Neuronal stem cell (in vitro differentiated cells): Measurements from ENCODE around the gene SPNS2.

ENCODE experiments used
- DNase-seq: peaks from one replicate; pipeline ENCODE4 v3.0.0-alpha.2; 2013; ENCODE audit warnings: low spot score
- H2AFZ ChIP-seq: one replicate; pipeline ENCODE4 v1.6.1; 2013; ENCODE audit warnings: mild to moderate bottlenecking, low read length, inconsistent platforms
- H2AK5ac ChIP-seq: 2 replicates; pipeline ENCODE4 v1.6.1; 2013; ENCODE audit warnings: low read depth, mild to moderate bottlenecking, inconsistent platforms, low read length, moderate library complexity, mixed read lengths
- H2BK120ac ChIP-seq: 2 replicates; pipeline ENCODE4 v1.6.1; 2013; ENCODE audit warnings: low read depth, mild to moderate bottlenecking, inconsistent platforms, low read length, moderate library complexity, mixed read lengths
- H2BK12ac ChIP-seq: one replicate; pipeline ENCODE4 v1.6.1; 2013; ENCODE audit warnings: low read length, inconsistent platforms
- H2BK15ac ChIP-seq: 2 replicates; pipeline ENCODE4 v1.6.1; 2013; ENCODE audit warnings: mild to moderate bottlenecking, low read length, inconsistent platforms, mixed read lengths
- H2BK5ac ChIP-seq: one replicate; pipeline ENCODE4 v1.6.1; 2013; ENCODE audit warnings: inconsistent platforms, mild to moderate bottlenecking, low read length, moderate library complexity
- H3K14ac ChIP-seq: one replicate; pipeline ENCODE4 v1.6.1; 2013; ENCODE audit warnings: low read length, inconsistent platforms
- H3K18ac ChIP-seq: 2 replicates; pipeline ENCODE4 v1.6.1; 2013; ENCODE audit warnings: low read length, inconsistent platforms
- H3K23ac ChIP-seq: 2 replicates; pipeline ENCODE4 v1.6.1; 2013; ENCODE audit warnings: low read depth, mild to moderate bottlenecking, mixed read lengths, low read length, inconsistent platforms; ENCODE audit not compliant: poor library complexity
- H3K27ac ChIP-seq: replicated peaks from 3 replicates; pipeline ENCODE4 v1.5.1; 2013; ENCODE audit warnings: low read length, inconsistent platforms
- H3K27me3 ChIP-seq, 3 experiments: 2 replicates each; pipeline ENCODE4 v1.6.1; 2013; ENCODE audit warnings: low read length in 3 of 3, mild to moderate bottlenecking in 2 of 3, inconsistent platforms in 1 of 3, low read depth in 1 of 3, mixed read lengths in 1 of 3, moderate library complexity in 1 of 3; ENCODE audit not compliant: control insufficient read depth in 3 of 3, insufficient read depth in 3 of 3
- H3K36me3 ChIP-seq, 2 donors: replicated peaks in 1 of 2; 2 replicates each; pipeline ENCODE4 v1.6.1; 2013; ENCODE audit warnings: low read length in 2 of 2; ENCODE audit not compliant: control insufficient read depth in 2 of 2, insufficient read depth in 2 of 2
- H3K4ac ChIP-seq: 2 replicates; pipeline ENCODE4 v1.6.1; 2013; ENCODE audit warnings: inconsistent platforms, mild to moderate bottlenecking, low read length, moderate library complexity
- H3K4me1 ChIP-seq, 2 donors: 1 replicate in 1 of 2; 2 replicates in 1 of 2; pipeline ENCODE4 v1.6.1; 2013; ENCODE audit warnings: low read length in 2 of 2, low read depth in 1 of 2; ENCODE audit not compliant: control insufficient read depth in 2 of 2, insufficient read depth in 1 of 2
- H3K4me2 ChIP-seq: one replicate; pipeline ENCODE4 v1.6.1; 2013; ENCODE audit warnings: mild to moderate bottlenecking, low read length, inconsistent platforms; ENCODE audit not compliant: insufficient read depth, poor library complexity, severe bottlenecking
- H3K4me3 ChIP-seq, 2 donors: 2 replicates each; pipeline ENCODE4 v1.5.1; 2013; ENCODE audit warnings: low read length in 2 of 2, mild to moderate bottlenecking in 2 of 2, inconsistent platforms in 1 of 2, moderate library complexity in 1 of 2
- H3K79me1 ChIP-seq: one replicate; pipeline ENCODE4 v1.6.1; 2013; ENCODE audit warnings: low read depth, mild to moderate bottlenecking, inconsistent platforms, low read length, moderate library complexity
- H3K9ac ChIP-seq: one replicate; pipeline ENCODE4 v1.6.1; 2013; ENCODE audit warnings: mild to moderate bottlenecking, low read depth, low read length, inconsistent platforms; ENCODE audit not compliant: poor library complexity
- H3K9me3 ChIP-seq, 2 donors: replicated peaks in 1 of 2; 2 replicates each; pipeline versions ENCODE3 to v1.6.1; 2013; ENCODE audit warnings: low read length in 2 of 2, mild to moderate bottlenecking in 2 of 2, inconsistent platforms in 1 of 2, low read depth in 1 of 2, mixed read lengths in 1 of 2, moderate library complexity in 1 of 2; ENCODE audit not compliant: control insufficient read depth in 2 of 2, insufficient read depth in 1 of 2
- H4K8ac ChIP-seq: one replicate; pipeline ENCODE4 v1.6.1; 2013; ENCODE audit warnings: low read depth, mild to moderate bottlenecking, inconsistent platforms, low read length, moderate library complexity
- H4K91ac ChIP-seq: one replicate; pipeline ENCODE4 v1.6.1; 2013; ENCODE audit warnings: low read length, low read depth, mild to moderate bottlenecking, inconsistent platforms; ENCODE audit not compliant: poor library complexity
- WGBS, 2 donors: extraction: QIAGEN DNeasy Blood & Tissue Kit; methylation state at CpG; one replicate each; pipeline ENCODE4 v1.1.7; 2013; ENCODE audit warnings: missing lambda C conversion rate in 2 of 2, mixed read lengths in 1 of 2; ENCODE audit not compliant: insufficient read length in 2 of 2, insufficient replicate concordance in 1 of 2; ENCODE audit errors: extremely low coverage in 2 of 2; 5-methylcytosine and 5-hydroxymethylcytosine counted together

Gene SPNS2

DNA sequence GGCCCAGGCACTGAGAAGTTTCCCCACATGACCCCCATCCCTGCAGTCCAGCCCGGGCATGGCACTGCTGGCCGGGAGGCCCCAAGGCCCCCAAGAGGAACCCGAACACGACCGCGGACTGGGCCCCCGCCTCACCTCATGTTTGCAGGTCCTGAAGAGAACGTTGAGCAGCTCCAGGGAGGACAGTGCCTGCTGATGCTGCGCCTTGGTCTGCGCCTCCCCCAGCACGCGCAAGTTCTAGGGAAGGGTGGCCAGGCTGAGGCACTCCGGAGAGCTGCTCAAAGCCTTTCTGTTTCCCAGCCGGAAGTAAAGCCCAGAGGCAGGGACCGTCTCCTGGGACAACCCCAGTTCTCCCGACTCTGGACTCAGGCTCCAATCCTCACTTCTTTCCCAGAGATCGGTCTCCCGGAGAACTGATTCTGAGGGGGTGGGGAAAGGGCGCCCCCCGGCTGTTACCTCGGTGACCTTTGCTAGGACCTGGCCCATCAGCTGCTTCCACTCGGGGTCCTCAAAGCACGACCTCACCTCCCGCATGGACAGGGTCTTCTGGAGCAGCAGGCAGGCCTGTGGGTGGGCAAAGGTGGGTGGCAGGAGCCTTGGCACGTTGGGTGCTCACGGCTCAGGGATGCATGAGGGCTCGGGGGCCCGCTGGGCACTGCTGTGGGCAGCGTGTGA lies 42.8 kb downstream of the SPNS2 start:
- Histone ChIP-seq H2BK15ac (no peak overlapping the region), H3K4me1 (peaks cover 0 to 4% of the 10 kb centered on the region in 2 donors), H3K36me3 (peaks cover 46 to 73% of the 10 kb centered on the region in 2 donors), H3K18ac (no peak overlapping the region), H2AFZ (no peak overlapping the region), H3K4me2 (no peak overlapping the region), H3K4me3 (no peak overlapping the region), H3K79me1 (peaks cover 16% of the 10 kb centered on the region), H3K9me3 (no peaks in the 10 kb centered on the region), H3K23ac (peak overlapping the region; percentile 8), H2BK5ac (no peak overlapping the region), H3K4ac (no peak overlapping the region), H4K8ac (no peak overlapping the region), H2BK12ac (no peak overlapping the region), H3K27me3 (no peaks in the 10 kb centered on the region), H2BK120ac (no peak overlapping the region), H3K9ac (no peak overlapping the region), H2AK5ac (no peak overlapping the region), H3K27ac (no peak overlapping the region), H3K14ac (no peak overlapping the region), H4K91ac (no peak overlapping the region)
- no peak for DNase-seq
- WGBS, 2 donors, result no CpG with 5 or more reads among the region's 29 CpGs

DNA sequence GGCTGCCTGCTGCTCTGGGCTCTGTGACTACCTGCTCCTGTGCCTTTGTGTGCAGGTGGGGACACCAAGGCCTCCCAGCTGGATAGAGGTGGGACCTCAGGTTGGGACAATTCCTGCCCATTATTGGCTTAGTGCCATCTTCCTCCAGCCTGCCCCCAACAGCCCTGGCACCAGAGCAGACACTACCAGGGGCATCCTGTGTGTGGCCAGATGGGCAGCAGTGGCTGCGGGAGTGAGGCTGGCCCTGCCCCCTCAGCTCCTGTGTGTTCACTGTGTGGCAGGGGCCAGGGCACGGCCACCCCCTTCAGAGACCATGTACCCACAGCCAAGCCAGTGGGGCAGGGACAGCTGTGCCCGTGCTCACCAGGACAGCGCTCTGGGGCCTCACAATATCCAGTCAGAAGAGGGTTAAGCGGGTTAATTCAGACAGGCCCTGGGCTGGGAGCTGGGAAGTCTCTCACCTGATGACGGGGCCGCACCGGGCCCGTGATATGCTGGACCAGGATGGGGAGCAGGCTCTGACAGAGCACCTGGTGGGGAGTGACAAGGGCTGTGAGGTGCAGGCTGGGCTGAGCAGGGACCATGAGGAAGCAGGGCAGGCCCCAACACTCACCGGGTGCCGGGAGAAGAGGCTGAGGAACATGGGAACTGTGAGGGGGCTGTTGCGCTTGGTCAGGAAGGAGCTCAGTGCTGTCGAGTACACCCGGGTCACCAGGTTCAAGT lies 43.5 kb downstream of the SPNS2 start:
- H3K4me1 ChIP-seq, result no peaks in the 10 kb centered on the region
- H4K8ac ChIP-seq, result no peak overlapping the region
- H4K91ac ChIP-seq, result no peak overlapping the region
- H3K23ac ChIP-seq, result peak overlapping the region; percentile 8
- H3K27me3 ChIP-seq, result no peaks in the 10 kb centered on the region
- no CpG with 5 or more reads among the region's 14 CpGs for WGBS, 2 donors
- no peak overlapping the region for H2AK5ac ChIP-seq
- peaks cover 14% of the 10 kb centered on the region for H3K79me1 ChIP-seq
- H3K14ac ChIP-seq, result no peak overlapping the region
- peak overlapping the region; percentile 21 for H3K9ac ChIP-seq
- H3K27ac ChIP-seq, result no peak overlapping the region
- H3K36me3 ChIP-seq, result peaks cover 50 to 80% of the 10 kb centered on the region in 2 donors
- no peak for DNase-seq
- no peak overlapping the region for H2BK15ac ChIP-seq
- H3K4me2 ChIP-seq, result no peak overlapping the region
- no peak overlapping the region for H2BK120ac ChIP-seq
- H3K4ac ChIP-seq, result no peak overlapping the region
- no peak overlapping the region for H3K4me3 ChIP-seq
- no peaks in the 10 kb centered on the region for H3K9me3 ChIP-seq
- no peak overlapping the region for H3K18ac ChIP-seq
- H2BK5ac ChIP-seq, result no peak overlapping the region
- no peak overlapping the region for H2BK12ac ChIP-seq
- no peak overlapping the region for H2AFZ ChIP-seq

GRCh38 chr17:4542726-4543191 lies 44.1 kb downstream of the SPNS2 start:
- H3K18ac ChIP-seq, result no peak overlapping the region
- H3K9me3 ChIP-seq, result no peaks in the 10 kb centered on the region
- no peak overlapping the region for H3K23ac ChIP-seq
- H3K4me1 ChIP-seq, result no peaks in the 10 kb centered on the region
- no peak overlapping the region for H2BK120ac ChIP-seq
- H3K14ac ChIP-seq, result no peak overlapping the region
- no peak overlapping the region for H3K9ac ChIP-seq
- H2BK5ac ChIP-seq, result no peak overlapping the region
- H4K8ac ChIP-seq, result peak overlapping the region; percentile 17
- no peak overlapping the region for H3K27ac ChIP-seq
- no peak overlapping the region for H2BK12ac ChIP-seq
- peaks cover 48 to 82% of the 10 kb centered on the region in 2 donors for H3K36me3 ChIP-seq
- WGBS, 2 donors, result no CpG with 5 or more reads among the region's 19 CpGs
- no peak overlapping the region for H3K4ac ChIP-seq
- no peak overlapping the region for H3K4me2 ChIP-seq
- H2AK5ac ChIP-seq, result no peak overlapping the region
- DNase-seq, result no peak
- H2AFZ ChIP-seq, result no peak overlapping the region
- H4K91ac ChIP-seq, result no peak overlapping the region
- H3K27me3 ChIP-seq, result no peaks in the 10 kb centered on the region
- no peak overlapping the region for H2BK15ac ChIP-seq
- no peak overlapping the region for H3K4me3 ChIP-seq
- peaks cover 12% of the 10 kb centered on the region for H3K79me1 ChIP-seq

- H3K23ac ChIP-seq, result peak overlapping the region; percentile 55
- no peaks in the 10 kb centered on the region for H3K9me3 ChIP-seq
- H2BK5ac ChIP-seq, result no peak overlapping the region
- H3K27ac ChIP-seq, result no peak overlapping the region
- no peak overlapping the region for H3K4ac ChIP-seq
- peaks cover 47 to 83% of the 10 kb centered on the region in 2 donors for H3K36me3 ChIP-seq
- peaks cover 0 to 3% of the 10 kb centered on the region in 2 donors for H3K4me1 ChIP-seq
- no peak overlapping the region for H3K9ac ChIP-seq
- no peak overlapping the region for H3K4me3 ChIP-seq
- H2BK120ac ChIP-seq, result no peak overlapping the region
- no peak for DNase-seq
- no peak overlapping the region for H2BK15ac ChIP-seq
- H2AFZ ChIP-seq, result no peak overlapping the region
- H4K8ac ChIP-seq, result no peak overlapping the region
- H3K79me1 ChIP-seq, result peaks cover 9% of the 10 kb centered on the region
- no peak overlapping the region for H3K18ac ChIP-seq
- no peak overlapping the region for H3K4me2 ChIP-seq
- H2AK5ac ChIP-seq, result no peak overlapping the region
- no peak overlapping the region for H2BK12ac ChIP-seq
- no peak overlapping the region for H4K91ac ChIP-seq
- no peaks in the 10 kb centered on the region for H3K27me3 ChIP-seq
- no peak overlapping the region for H3K14ac ChIP-seq
- no CpG with 5 or more reads among the region's 19 CpGs for WGBS, 2 donors
These were observed 44.9 kb downstream of the SPNS2 start for GRCh38 chr17:4543557-4544026.
